Measurements from ENCODE around the gene PRICKLE2. TPM values are rescaled to one million over a fixed set of nuclear protein-coding genes. Genes with fewer than 3 reads are reported as not detected.

Gene PRICKLE2
- total and polyA plus RNA-seq, 3 donors from 2014 or later: 5.5 to 10.1 (median 9.1) TPM

- DNase-seq: no peak
- H3K4me1 ChIP-seq: peaks cover 7% of the 10 kb centered on the region
- no peak for TF ChIP-seq POLR2A (IDR thresholded peaks at IDR 0.05)
- TF ChIP-seq, protein P1, sequence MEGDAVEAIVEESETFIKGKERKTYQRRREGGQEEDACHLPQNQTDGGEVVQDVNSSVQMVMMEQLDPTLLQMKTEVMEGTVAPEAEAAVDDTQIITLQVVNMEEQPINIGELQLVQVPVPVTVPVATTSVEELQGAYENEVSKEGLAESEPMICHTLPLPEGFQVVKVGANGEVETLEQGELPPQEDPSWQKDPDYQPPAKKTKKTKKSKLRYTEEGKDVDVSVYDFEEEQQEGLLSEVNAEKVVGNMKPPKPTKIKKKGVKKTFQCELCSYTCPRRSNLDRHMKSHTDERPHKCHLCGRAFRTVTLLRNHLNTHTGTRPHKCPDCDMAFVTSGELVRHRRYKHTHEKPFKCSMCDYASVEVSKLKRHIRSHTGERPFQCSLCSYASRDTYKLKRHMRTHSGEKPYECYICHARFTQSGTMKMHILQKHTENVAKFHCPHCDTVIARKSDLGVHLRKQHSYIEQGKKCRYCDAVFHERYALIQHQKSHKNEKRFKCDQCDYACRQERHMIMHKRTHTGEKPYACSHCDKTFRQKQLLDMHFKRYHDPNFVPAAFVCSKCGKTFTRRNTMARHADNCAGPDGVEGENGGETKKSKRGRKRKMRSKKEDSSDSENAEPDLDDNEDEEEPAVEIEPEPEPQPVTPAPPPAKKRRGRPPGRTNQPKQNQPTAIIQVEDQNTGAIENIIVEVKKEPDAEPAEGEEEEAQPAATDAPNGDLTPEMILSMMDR (IDR thresholded peaks at IDR 0.05): peak in 2 of 3 experiments; percentile 26 to 35
- no peaks in the 10 kb centered on the region for H3K9me3 ChIP-seq
- no peaks in the 10 kb centered on the region for H3K27me3 ChIP-seq
- H3K4me3 ChIP-seq: no peak overlapping the region
- no peak overlapping the region for H3K27ac ChIP-seq
- no peaks in the 10 kb centered on the region for H3K36me3 ChIP-seq (ENCODE audit: low read depth, missing control alignments)
- WGBS, 2 donors: 77% methylated on average over 9 of the region's 9 CpGs
- intact Hi-C loops (cut with DNase I; ENCODE audit: low total_unique reads): no loop called here
Measured at GRCh38 chr3:64244011-64244942, 19.0 kb upstream of the PRICKLE2 start.

GRCh38 chr3:64242435-64242834 is 17.2 kb upstream of the PRICKLE2 start:
- H3K36me3 ChIP-seq (ENCODE audit: low read depth, missing control alignments): no peaks in the 10 kb centered on the region
- H3K27ac ChIP-seq: no peak overlapping the region
- H3K4me1 ChIP-seq: peaks cover 13% of the 10 kb centered on the region
- no peak for DNase-seq
- intact Hi-C loops (cut with DNase I; ENCODE audit: low total_unique reads): no loop called here
- no peak overlapping the region for H3K4me3 ChIP-seq
- no peaks in the 10 kb centered on the region for H3K27me3 ChIP-seq
- 56 to 72% methylated on average over 2 of the region's 2 CpGs for WGBS, 2 donors
- H3K9me3 ChIP-seq: no peaks in the 10 kb centered on the region
- TF ChIP-seq, protein P1 (IDR thresholded peaks at IDR 0.05): no peak
- no peak for TF ChIP-seq POLR2A (IDR thresholded peaks at IDR 0.05)

- Histone ChIP-seq H3K9me3 (no peaks in the 10 kb centered on the region), H3K4me1 (peaks cover 13% of the 10 kb centered on the region), H3K27ac (no peak overlapping the region), H3K27me3 (no peaks in the 10 kb centered on the region), H3K4me3 (no peak overlapping the region), H3K36me3 (ENCODE audit: low read depth, missing control alignments) (no peaks in the 10 kb centered on the region)
- intact Hi-C loops (cut with DNase I; ENCODE audit: low total_unique reads): no loop called here
- DNase-seq: no peak
- TF ChIP-seq POLR2A (IDR thresholded peaks at IDR 0.05): no peak
- TF ChIP-seq, protein P1 (IDR thresholded peaks at IDR 0.05): no peak
- WGBS, 2 donors: 60 to 63% methylated on average over 2 of the region's 2 CpGs
Measured at GRCh38 chr3:64240959-64241358, 15.7 kb upstream of the PRICKLE2 start.

DNA sequence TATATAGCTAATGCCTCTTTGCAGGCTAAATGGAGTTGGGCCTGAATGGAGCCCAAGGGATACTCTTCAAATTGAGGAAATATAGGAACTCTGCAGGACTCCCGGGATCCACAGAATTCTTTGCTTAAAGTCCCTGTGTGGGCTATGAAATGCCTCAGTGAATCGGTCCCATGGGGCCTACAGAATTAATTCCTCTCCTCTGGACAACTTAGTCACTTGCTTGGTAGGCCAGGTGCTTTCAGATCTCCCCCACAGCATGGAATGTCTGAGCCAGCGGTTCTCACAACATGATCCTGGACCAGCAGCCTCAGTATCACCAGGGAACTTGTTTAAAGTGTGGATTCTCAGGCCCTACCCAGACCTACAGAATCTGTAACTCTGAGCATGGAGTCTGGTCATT is 15.1 kb upstream of the PRICKLE2 start:
- peaks cover 13% of the 10 kb centered on the region for H3K4me1 ChIP-seq
- H3K27me3 ChIP-seq: no peaks in the 10 kb centered on the region
- WGBS, 2 donors: 62 to 69% methylated on average over 3 of the region's 3 CpGs
- no peak overlapping the region for H3K27ac ChIP-seq
- no peak overlapping the region for H3K4me3 ChIP-seq
- intact Hi-C loops (cut with DNase I; ENCODE audit: low total_unique reads): no loop called here
- H3K9me3 ChIP-seq: no peaks in the 10 kb centered on the region
- DNase-seq: no peak
- no peak for TF ChIP-seq POLR2A (IDR thresholded peaks at IDR 0.05)
- TF ChIP-seq, protein P1 (IDR thresholded peaks at IDR 0.05): no peak
- H3K36me3 ChIP-seq (ENCODE audit: low read depth, missing control alignments): no peaks in the 10 kb centered on the region

Data from testis (tissue), 3 donors.